ENCODE measurements around the gene HPCAL1.

HPCAL1 gene

GRCh38 chr2:10300997-10301940 lies 1.4 kb upstream of the HPCAL1 start:
- no peak overlapping the region for H3K4me3 ChIP-seq (ENCODE audit: low read length)

GRCh38 chr2:10301941-10302478 lies 694 bp upstream of the HPCAL1 start:
- WGBS (ENCODE audit: extremely low coverage, insufficient coverage, low lambda C conversion rate), result no CpG with 5 or more reads among the region's 29 CpGs
- Histone ChIP-seq H2AK5ac (ENCODE audit: low read length) (no peak overlapping the region), H3K4ac (ENCODE audit: low read depth, low read length) (peak overlapping the region; percentile 82), H3K4me2 (ENCODE audit: low read length) (peak overlapping the region; percentile 52), H3K79me2 (ENCODE audit: control insufficient read depth, insufficient read depth, low read length) (no peaks in the 10 kb centered on the region), H4K8ac (ENCODE audit: low read depth, low read length) (no peak overlapping the region), H3K56ac (ENCODE audit: low read length) (peak overlapping the region; percentile 83), H3K18ac (ENCODE audit: low read length) (peak overlapping the region; percentile 7), H3K27me3 (ENCODE audit: insufficient read depth, low read length, poor library complexity) (peaks cover 21% of the 10 kb centered on the region), H2BK15ac (replicated peaks; ENCODE audit: low read depth) (no peak overlapping the region), H3K79me1 (ENCODE audit: low read length) (no peaks in the 10 kb centered on the region), H3K4me1 (ENCODE audit: control insufficient read depth, low read depth, low read length) (peaks cover 3% of the 10 kb centered on the region), H4K5ac (ENCODE audit: low read length) (no peak overlapping the region), H3K4me3 (ENCODE audit: low read length) (no peak overlapping the region), H3K36me3 (ENCODE audit: control insufficient read depth, insufficient read depth, low read length) (no peaks in the 10 kb centered on the region), H2BK120ac (ENCODE audit: low read depth, low read length) (no peak overlapping the region), H2BK5ac (ENCODE audit: low read length) (no peak overlapping the region), H3K23ac (ENCODE audit: low read length) (no peak overlapping the region), H3K27ac (ENCODE audit: low read depth, low read length) (peak overlapping the region; percentile 5), H3K9ac (ENCODE audit: low read length) (peak overlapping the region; percentile 70)
- DNase-seq, result no peak

More at GRCh38 chr2:10300997-10301940, 1.4 kb upstream of the HPCAL1 start:
- Histone ChIP-seq H3K4me2 (ENCODE audit: low read length) (no peak overlapping the region), H3K4ac (ENCODE audit: low read depth, low read length) (no peak overlapping the region), H3K27ac (ENCODE audit: low read depth, low read length) (no peak overlapping the region), H3K36me3 (ENCODE audit: control insufficient read depth, insufficient read depth, low read length) (no peaks in the 10 kb centered on the region), H2BK5ac (ENCODE audit: low read length) (no peak overlapping the region), H3K4me1 (ENCODE audit: control insufficient read depth, low read depth, low read length) (peaks cover 3% of the 10 kb centered on the region), H3K79me1 (ENCODE audit: low read length) (no peaks in the 10 kb centered on the region), H3K27me3 (ENCODE audit: insufficient read depth, low read length, poor library complexity) (peaks cover 21% of the 10 kb centered on the region), H2BK15ac (replicated peaks; ENCODE audit: low read depth) (no peak overlapping the region), H4K5ac (ENCODE audit: low read length) (no peak overlapping the region), H3K79me2 (ENCODE audit: control insufficient read depth, insufficient read depth, low read length) (no peaks in the 10 kb centered on the region), H4K8ac (ENCODE audit: low read depth, low read length) (no peak overlapping the region), H2BK120ac (ENCODE audit: low read depth, low read length) (no peak overlapping the region), H3K56ac (ENCODE audit: low read length) (no peak overlapping the region), H3K23ac (ENCODE audit: low read length) (no peak overlapping the region), H3K18ac (ENCODE audit: low read length) (no peak overlapping the region), H2AK5ac (ENCODE audit: low read length) (no peak overlapping the region), H3K9ac (ENCODE audit: low read length) (no peak overlapping the region)
- DNase-seq, result no peak
- no CpG with 5 or more reads among the region's 22 CpGs for whole genome bisulfite sequencing (ENCODE audit: extremely low coverage, insufficient coverage, low lambda C conversion rate)

GRCh38 chr2:10303181-10303693 lies 533 bp downstream of the HPCAL1 start:
- no peak for DNase-seq
- H3K56ac ChIP-seq (ENCODE audit: low read length), result peak overlapping the region; percentile 88
- H4K8ac ChIP-seq (ENCODE audit: low read depth, low read length), result no peak overlapping the region
- no peak overlapping the region for H2BK5ac ChIP-seq (ENCODE audit: low read length)
- H3K4me3 ChIP-seq (ENCODE audit: low read length), result peak overlapping the region; percentile 45
- no peak overlapping the region for H2BK15ac ChIP-seq (replicated peaks; ENCODE audit: low read depth)
- no peak overlapping the region for H2BK120ac ChIP-seq (ENCODE audit: low read depth, low read length)
- H3K27me3 ChIP-seq (ENCODE audit: insufficient read depth, low read length, poor library complexity), result peaks cover 21% of the 10 kb centered on the region
- H3K27ac ChIP-seq (ENCODE audit: low read depth, low read length), result no peak overlapping the region
- no peaks in the 10 kb centered on the region for H3K36me3 ChIP-seq (ENCODE audit: control insufficient read depth, insufficient read depth, low read length)
- H3K9ac ChIP-seq (ENCODE audit: low read length), result peak overlapping the region; percentile 74
- peak overlapping the region; percentile 85 for H3K23ac ChIP-seq (ENCODE audit: low read length)
- H3K4me2 ChIP-seq (ENCODE audit: low read length), result peak overlapping the region; percentile 99
- H3K79me2 ChIP-seq (ENCODE audit: control insufficient read depth, insufficient read depth, low read length), result no peaks in the 10 kb centered on the region
- H3K4ac ChIP-seq (ENCODE audit: low read depth, low read length), result no peak overlapping the region
- no peak overlapping the region for H4K5ac ChIP-seq (ENCODE audit: low read length)
- H3K4me1 ChIP-seq (ENCODE audit: control insufficient read depth, low read depth, low read length), result no peaks in the 10 kb centered on the region
- no peaks in the 10 kb centered on the region for H3K79me1 ChIP-seq (ENCODE audit: low read length)
- no peak overlapping the region for H3K18ac ChIP-seq (ENCODE audit: low read length)
- H2AK5ac ChIP-seq (ENCODE audit: low read length), result no peak overlapping the region
- WGBS (ENCODE audit: extremely low coverage, insufficient coverage, low lambda C conversion rate), result no CpG with 5 or more reads among the region's 48 CpGs

GRCh38 chr2:10303694-10304378 lies 1.1 kb downstream of the HPCAL1 start:
- no peak overlapping the region for H3K4me3 ChIP-seq (ENCODE audit: low read length)
- H3K4ac ChIP-seq (ENCODE audit: low read depth, low read length), result no peak overlapping the region
- no peak for DNase-seq
- no CpG with 5 or more reads among the region's 53 CpGs for WGBS (ENCODE audit: extremely low coverage, insufficient coverage, low lambda C conversion rate)
- no peak overlapping the region for H3K18ac ChIP-seq (ENCODE audit: low read length)
- H4K8ac ChIP-seq (ENCODE audit: low read depth, low read length), result no peak overlapping the region
- no peaks in the 10 kb centered on the region for H3K79me2 ChIP-seq (ENCODE audit: control insufficient read depth, insufficient read depth, low read length)
- no peak overlapping the region for H4K5ac ChIP-seq (ENCODE audit: low read length)
- peaks cover 21% of the 10 kb centered on the region for H3K27me3 ChIP-seq (ENCODE audit: insufficient read depth, low read length, poor library complexity)
- no peak overlapping the region for H3K23ac ChIP-seq (ENCODE audit: low read length)
- H2BK120ac ChIP-seq (ENCODE audit: low read depth, low read length), result no peak overlapping the region
- H2BK15ac ChIP-seq (replicated peaks; ENCODE audit: low read depth), result no peak overlapping the region
- H3K79me1 ChIP-seq (ENCODE audit: low read length), result no peaks in the 10 kb centered on the region
- H2BK5ac ChIP-seq (ENCODE audit: low read length), result no peak overlapping the region
- no peaks in the 10 kb centered on the region for H3K36me3 ChIP-seq (ENCODE audit: control insufficient read depth, insufficient read depth, low read length)
- no peak overlapping the region for H3K27ac ChIP-seq (ENCODE audit: low read depth, low read length)
- peak overlapping the region; percentile 88 for H3K56ac ChIP-seq (ENCODE audit: low read length)
- no peak overlapping the region for H2AK5ac ChIP-seq (ENCODE audit: low read length)
- no peaks in the 10 kb centered on the region for H3K4me1 ChIP-seq (ENCODE audit: control insufficient read depth, low read depth, low read length)
- H3K9ac ChIP-seq (ENCODE audit: low read length), result peak overlapping the region; percentile 26
- H3K4me2 ChIP-seq (ENCODE audit: low read length), result peak overlapping the region; percentile 48

- WGBS (ENCODE audit: extremely low coverage, insufficient coverage, low lambda C conversion rate), result no CpG with 5 or more reads among the region's 28 CpGs
- DNase-seq, result no peak
Measured at GRCh38 chr2:10304458-10305253, 2.0 kb downstream of the HPCAL1 start.

More at GRCh38 chr2:10304458-10305253, 2.0 kb downstream of the HPCAL1 start:
- H3K27me3 ChIP-seq (ENCODE audit: insufficient read depth, low read length, poor library complexity), result peaks cover 21% of the 10 kb centered on the region
- H2BK15ac ChIP-seq (replicated peaks; ENCODE audit: low read depth), result no peak overlapping the region
- H4K8ac ChIP-seq (ENCODE audit: low read depth, low read length), result no peak overlapping the region
- no peak overlapping the region for H3K4ac ChIP-seq (ENCODE audit: low read depth, low read length)
- H3K56ac ChIP-seq (ENCODE audit: low read length), result no peak overlapping the region
- H4K5ac ChIP-seq (ENCODE audit: low read length), result no peak overlapping the region
- no peaks in the 10 kb centered on the region for H3K79me2 ChIP-seq (ENCODE audit: control insufficient read depth, insufficient read depth, low read length)
- H3K4me1 ChIP-seq (ENCODE audit: control insufficient read depth, low read depth, low read length), result no peaks in the 10 kb centered on the region
- no peaks in the 10 kb centered on the region for H3K36me3 ChIP-seq (ENCODE audit: control insufficient read depth, insufficient read depth, low read length)
- H3K18ac ChIP-seq (ENCODE audit: low read length), result no peak overlapping the region
- no peak overlapping the region for H3K4me3 ChIP-seq (ENCODE audit: low read length)
- no peak overlapping the region for H3K23ac ChIP-seq (ENCODE audit: low read length)
- H2BK5ac ChIP-seq (ENCODE audit: low read length), result no peak overlapping the region
- no peak overlapping the region for H2AK5ac ChIP-seq (ENCODE audit: low read length)
- H3K27ac ChIP-seq (ENCODE audit: low read depth, low read length), result no peak overlapping the region
- H3K79me1 ChIP-seq (ENCODE audit: low read length), result no peaks in the 10 kb centered on the region
- H3K9ac ChIP-seq (ENCODE audit: low read length), result peak overlapping the region; percentile 12
- no peak overlapping the region for H2BK120ac ChIP-seq (ENCODE audit: low read depth, low read length)
- H3K4me2 ChIP-seq (ENCODE audit: low read length), result peak overlapping the region; percentile 48
